WTC11 (cell line): ENCODE results near the gene NFAT5. TPM values are rescaled to one million over a fixed set of nuclear protein-coding genes. Genes with fewer than 3 reads are reported as not detected.
"Not testable (repeated sequence)": the region's sequence is repeated elsewhere in the genome, so short reads cannot be mapped to it uniquely, and the experiment has no call there.

Experiments used
- ATAC-seq: fragments of 200-7000 bp; cut with Tn5 transposase; 2 replicates; pipeline ENCODE4 v1.10.0; 2021; ENCODE audit warnings: mild to moderate bottlenecking, moderate library complexity
- CTCF ChIA-PET: fragments of 300-600 bp; sonication (Branson Sonifier 250); formaldehyde crosslinking; loops from one replicate; lab custom pipeline; 2021; ENCODE audit warnings: antibody characterized with exemption; lab: Charles Lee
- POLR2A ChIA-PET: fragments of 350-600 bp; sonication (Branson Sonifier 250); formaldehyde crosslinking; loops from one replicate; lab custom pipeline; 2021; ENCODE audit warnings: antibody characterized with exemption; lab: Charles Lee
- DNase-seq: peaks from one replicate; pipeline ENCODE4 v3.0.0; 2021; ENCODE audit warnings: low spot score
- H3K27ac Mint-ChIP-seq: 2 replicates; pipeline ENCODE4 v1.8.0; 2021; ENCODE audit warnings: mixed read lengths
- H3K27me3 Mint-ChIP-seq: 2 replicates; pipeline ENCODE4 v1.8.0; 2021; ENCODE audit warnings: low read depth, mild to moderate bottlenecking, moderate library complexity, mixed read lengths
- H3K36me3 Mint-ChIP-seq: 2 replicates; pipeline ENCODE4 v1.8.0; 2021; ENCODE audit warnings: mixed read lengths
- H3K4me1 Mint-ChIP-seq: 2 replicates; pipeline ENCODE4 v1.8.0; 2022; ENCODE audit warnings: mixed read lengths
- H3K4me3 Mint-ChIP-seq: 2 replicates; pipeline ENCODE4 v1.8.0; 2021; ENCODE audit warnings: mild to moderate bottlenecking, moderate library complexity, mixed read lengths
- H3K9me3 Mint-ChIP-seq: 2 replicates; pipeline ENCODE4 v1.8.0; 2021; ENCODE audit warnings: mixed read lengths
- CBFB ChIP-seq: sonication (generic); formaldehyde crosslinking; IDR thresholded peaks from 2 replicates; pipeline ENCODE4 v1.8.1; 2022; ENCODE audit warnings: mild to moderate bottlenecking, low read depth, missing genetic modification reagents
- ESRRA ChIP-seq: sonication (generic); formaldehyde crosslinking; IDR thresholded peaks from 2 replicates; pipeline ENCODE4 v1.8.1; 2022; ENCODE audit warnings: mild to moderate bottlenecking, missing genetic modification reagents, borderline replicate concordance
- GABPB1 ChIP-seq: sonication (generic); formaldehyde crosslinking; IDR thresholded peaks from 2 replicates; pipeline ENCODE4 v1.8.1; 2023; ENCODE audit warnings: mild to moderate bottlenecking, missing genetic modification reagents
- HMGA2 ChIP-seq: fragments of 250-450 bp; sonication (Bioruptor Pico); IDR thresholded peaks from 2 replicates; pipeline ENCODE4 v1.4.0; 2021; ENCODE audit warnings: mild to moderate bottlenecking, moderate library complexity
- IRF2 ChIP-seq: sonication (generic); formaldehyde crosslinking; IDR thresholded peaks from 2 replicates; pipeline ENCODE4 v1.8.0; 2022; ENCODE audit warnings: low read depth, missing genetic modification reagents, borderline replicate concordance
- JUN ChIP-seq: sonication (generic); formaldehyde crosslinking; IDR thresholded peaks from 2 replicates; pipeline ENCODE4 v1.8.0; 2023; ENCODE audit warnings: mild to moderate bottlenecking, missing genetic modification reagents
- MXD4 ChIP-seq: fragments of 250-450 bp; sonication (Bioruptor Pico); IDR thresholded peaks from 2 replicates; pipeline ENCODE4 v1.8.0; 2021; ENCODE audit warnings: mild to moderate bottlenecking, moderate library complexity, borderline replicate concordance
- NR2C2 ChIP-seq: sonication (generic); formaldehyde crosslinking; IDR thresholded peaks from 2 replicates; pipeline ENCODE4 v1.8.0; 2022; ENCODE audit warnings: mild to moderate bottlenecking, missing genetic modification reagents
- TEAD1 ChIP-seq: sonication (generic); formaldehyde crosslinking; IDR thresholded peaks from 2 replicates; pipeline ENCODE4 v1.8.0; 2022; ENCODE audit warnings: mild to moderate bottlenecking, missing genetic modification reagents
- TP53 ChIP-seq: sonication (generic); formaldehyde crosslinking; IDR thresholded peaks from 2 replicates; pipeline ENCODE4 v1.8.1; 2023; ENCODE audit warnings: mild to moderate bottlenecking, missing genetic modification reagents
- ZBTB21 ChIP-seq: sonication (generic); formaldehyde crosslinking; IDR thresholded peaks from 2 replicates; pipeline ENCODE4 v1.8.1; 2023; ENCODE audit warnings: mild to moderate bottlenecking, missing genetic modification reagents, borderline replicate concordance
- ZNF121 ChIP-seq: sonication (generic); formaldehyde crosslinking; IDR thresholded peaks from 2 replicates; pipeline ENCODE4 v1.8.0; 2023; ENCODE audit warnings: missing genetic modification reagents
- ZNF138 ChIP-seq: sonication (generic); formaldehyde crosslinking; conservative IDR thresholded peaks from 2 replicates; pipeline ENCODE4 v1.8.1; 2022; ENCODE audit warnings: mild to moderate bottlenecking, moderate library complexity, missing genetic modification reagents
- ZNF232 ChIP-seq: sonication (generic); formaldehyde crosslinking; IDR thresholded peaks from 2 replicates; pipeline ENCODE4 v1.8.0; 2022; ENCODE audit warnings: mild to moderate bottlenecking, missing genetic modification reagents
- ZNF263 ChIP-seq: sonication (generic); formaldehyde crosslinking; IDR thresholded peaks from 2 replicates; pipeline ENCODE4 v1.8.1; 2022; ENCODE audit warnings: low read depth, mild to moderate bottlenecking, moderate library complexity, missing genetic modification reagents
- ZNF416 ChIP-seq: fragments of 250-450 bp; sonication (Bioruptor Pico); IDR thresholded peaks from 2 replicates; pipeline ENCODE4 v1.9.0; 2021; ENCODE audit warnings: mild to moderate bottlenecking, inconsistent platforms
- total RNA-seq: library from RNA; stranded (reverse); gene quantifications from 3 replicates; pipeline ENCODE4 v1.2.3, GENCODE V29; 2021
- TF ChIP-seq, protein P1 (sequence below): fragments of 250-450 bp; sonication (Bioruptor Pico); IDR thresholded peaks from 2 replicates; pipeline ENCODE4 v1.9.0; 2021; ENCODE audit warnings: mild to moderate bottlenecking, borderline replicate concordance
- TF ChIP-seq, protein P2 (sequence below): sonication (generic); formaldehyde crosslinking; IDR thresholded peaks from 2 replicates; pipeline ENCODE4 v1.8.1; 2022; ENCODE audit warnings: mild to moderate bottlenecking, missing genetic modification reagents, moderate library complexity, borderline replicate concordance
- TF ChIP-seq, protein P3 (sequence below): sonication (generic); formaldehyde crosslinking; IDR thresholded peaks from 2 replicates; pipeline ENCODE4 v1.8.0; 2022; ENCODE audit warnings: mild to moderate bottlenecking, missing genetic modification reagents
- TF ChIP-seq, protein P4 (sequence below): sonication (generic); formaldehyde crosslinking; IDR thresholded peaks from 2 replicates; pipeline ENCODE4 v1.8.0; 2023; ENCODE audit warnings: mild to moderate bottlenecking, missing genetic modification reagents
- TF ChIP-seq, protein P5 (sequence below): sonication (generic); formaldehyde crosslinking; IDR thresholded peaks from 2 replicates; pipeline ENCODE4 v1.8.1; 2022; ENCODE audit warnings: mild to moderate bottlenecking, moderate library complexity, missing genetic modification reagents

Gene NFAT5
- total RNA-seq, 1 experiment from 2014 or later: 23.2 TPM

DNA sequence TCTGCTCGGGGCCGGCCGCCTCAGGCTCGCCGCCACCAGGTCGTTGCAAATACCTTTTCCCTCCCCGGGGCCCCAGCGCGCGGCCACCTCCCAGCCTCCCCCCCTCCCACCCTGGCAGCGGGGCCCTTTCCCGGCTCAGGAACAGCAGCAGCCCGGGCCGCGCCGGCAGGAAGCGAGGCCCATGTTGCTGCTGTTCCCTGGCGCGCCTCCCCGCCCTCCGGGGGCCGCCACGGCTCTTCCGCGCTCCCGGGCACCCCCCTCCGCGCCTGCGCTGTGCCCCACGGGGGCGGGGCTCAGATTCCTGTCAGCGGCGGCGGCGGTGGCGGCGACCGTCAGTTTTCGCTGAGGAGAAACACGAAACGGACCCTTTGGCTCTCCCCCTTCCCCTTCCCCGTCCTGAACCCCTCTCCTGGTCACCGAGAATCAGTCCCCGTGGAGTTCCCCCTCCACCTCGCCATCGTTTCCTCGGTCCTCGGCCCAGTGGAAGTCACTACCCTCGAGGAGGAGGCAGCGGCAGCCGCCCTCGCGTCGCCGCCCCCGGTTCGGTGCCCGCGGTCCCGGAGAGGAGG, at the start of gene NFAT5 (continued):
- TF ChIP-seq, protein P1, sequence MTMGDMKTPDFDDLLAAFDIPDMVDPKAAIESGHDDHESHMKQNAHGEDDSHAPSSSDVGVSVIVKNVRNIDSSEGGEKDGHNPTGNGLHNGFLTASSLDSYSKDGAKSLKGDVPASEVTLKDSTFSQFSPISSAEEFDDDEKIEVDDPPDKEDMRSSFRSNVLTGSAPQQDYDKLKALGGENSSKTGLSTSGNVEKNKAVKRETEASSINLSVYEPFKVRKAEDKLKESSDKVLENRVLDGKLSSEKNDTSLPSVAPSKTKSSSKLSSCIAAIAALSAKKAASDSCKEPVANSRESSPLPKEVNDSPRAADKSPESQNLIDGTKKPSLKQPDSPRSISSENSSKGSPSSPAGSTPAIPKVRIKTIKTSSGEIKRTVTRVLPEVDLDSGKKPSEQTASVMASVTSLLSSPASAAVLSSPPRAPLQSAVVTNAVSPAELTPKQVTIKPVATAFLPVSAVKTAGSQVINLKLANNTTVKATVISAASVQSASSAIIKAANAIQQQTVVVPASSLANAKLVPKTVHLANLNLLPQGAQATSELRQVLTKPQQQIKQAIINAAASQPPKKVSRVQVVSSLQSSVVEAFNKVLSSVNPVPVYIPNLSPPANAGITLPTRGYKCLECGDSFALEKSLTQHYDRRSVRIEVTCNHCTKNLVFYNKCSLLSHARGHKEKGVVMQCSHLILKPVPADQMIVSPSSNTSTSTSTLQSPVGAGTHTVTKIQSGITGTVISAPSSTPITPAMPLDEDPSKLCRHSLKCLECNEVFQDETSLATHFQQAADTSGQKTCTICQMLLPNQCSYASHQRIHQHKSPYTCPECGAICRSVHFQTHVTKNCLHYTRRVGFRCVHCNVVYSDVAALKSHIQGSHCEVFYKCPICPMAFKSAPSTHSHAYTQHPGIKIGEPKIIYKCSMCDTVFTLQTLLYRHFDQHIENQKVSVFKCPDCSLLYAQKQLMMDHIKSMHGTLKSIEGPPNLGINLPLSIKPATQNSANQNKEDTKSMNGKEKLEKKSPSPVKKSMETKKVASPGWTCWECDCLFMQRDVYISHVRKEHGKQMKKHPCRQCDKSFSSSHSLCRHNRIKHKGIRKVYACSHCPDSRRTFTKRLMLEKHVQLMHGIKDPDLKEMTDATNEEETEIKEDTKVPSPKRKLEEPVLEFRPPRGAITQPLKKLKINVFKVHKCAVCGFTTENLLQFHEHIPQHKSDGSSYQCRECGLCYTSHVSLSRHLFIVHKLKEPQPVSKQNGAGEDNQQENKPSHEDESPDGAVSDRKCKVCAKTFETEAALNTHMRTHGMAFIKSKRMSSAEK (CRISPR knock-in tag): no peak
- 0 out of 2 replicates have a peak, but pooled peaks have one; percentile 49 for TF ChIP-seq ZNF416
- TF ChIP-seq ZBTB21 (CRISPR knock-in tag): no peak
- peak; percentile 88 for TF ChIP-seq GABPB1 (CRISPR knock-in tag)
- TF ChIP-seq TEAD1 (CRISPR knock-in tag): peak; percentile 85
- TF ChIP-seq, protein P2, sequence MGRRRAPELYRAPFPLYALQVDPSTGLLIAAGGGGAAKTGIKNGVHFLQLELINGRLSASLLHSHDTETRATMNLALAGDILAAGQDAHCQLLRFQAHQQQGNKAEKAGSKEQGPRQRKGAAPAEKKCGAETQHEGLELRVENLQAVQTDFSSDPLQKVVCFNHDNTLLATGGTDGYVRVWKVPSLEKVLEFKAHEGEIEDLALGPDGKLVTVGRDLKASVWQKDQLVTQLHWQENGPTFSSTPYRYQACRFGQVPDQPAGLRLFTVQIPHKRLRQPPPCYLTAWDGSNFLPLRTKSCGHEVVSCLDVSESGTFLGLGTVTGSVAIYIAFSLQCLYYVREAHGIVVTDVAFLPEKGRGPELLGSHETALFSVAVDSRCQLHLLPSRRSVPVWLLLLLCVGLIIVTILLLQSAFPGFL: no peak; the same call in 1 of the 2 replicates
- TF ChIP-seq HMGA2 (CRISPR knock-in tag): no peak
- TF ChIP-seq ZNF232 (CRISPR knock-in tag): no peak
- TF ChIP-seq, protein P3, sequence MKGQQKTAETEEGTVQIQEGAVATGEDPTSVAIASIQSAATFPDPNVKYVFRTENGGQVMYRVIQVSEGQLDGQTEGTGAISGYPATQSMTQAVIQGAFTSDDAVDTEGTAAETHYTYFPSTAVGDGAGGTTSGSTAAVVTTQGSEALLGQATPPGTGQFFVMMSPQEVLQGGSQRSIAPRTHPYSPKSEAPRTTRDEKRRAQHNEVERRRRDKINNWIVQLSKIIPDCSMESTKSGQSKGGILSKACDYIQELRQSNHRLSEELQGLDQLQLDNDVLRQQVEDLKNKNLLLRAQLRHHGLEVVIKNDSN: peak; percentile 52
- TF ChIP-seq IRF2 (CRISPR knock-in tag): no peak
- TF ChIP-seq ZNF138 (CRISPR knock-in tag): no peak
- no peak for TF ChIP-seq ZNF263
- TF ChIP-seq CBFB (CRISPR knock-in tag): no peak
- no peak for TF ChIP-seq NR2C2 (CRISPR knock-in tag)
- peak; percentile 77; the same call in 1 of the 2 replicates for TF ChIP-seq TP53 (CRISPR knock-in tag)
- no peak for TF ChIP-seq MXD4
- TF ChIP-seq, all 79 proteins: peak for 21

DNA sequence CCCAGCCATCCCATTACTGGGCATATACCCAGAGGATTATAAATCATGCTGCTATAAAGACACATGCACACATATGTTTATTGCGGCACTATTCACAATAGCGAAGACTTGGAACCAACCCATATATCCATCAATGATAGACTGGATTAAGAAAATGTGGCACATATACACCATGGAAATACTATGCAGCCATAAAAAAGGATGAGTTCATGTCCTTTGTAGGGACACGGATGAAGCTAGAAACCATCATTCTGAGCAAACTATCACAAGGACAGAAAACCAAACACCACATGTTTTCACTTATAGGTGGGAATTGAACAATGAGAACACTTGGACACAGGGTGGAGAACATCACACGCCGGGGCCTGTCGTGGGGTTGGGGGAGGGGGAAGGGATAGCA, 47.9 kb upstream of the NFAT5 start:
- H3K9me3 Mint-ChIP-seq: peaks cover 11% of the 10 kb centered on the region
- H3K27me3 Mint-ChIP-seq, ATAC-seq, DNase-seq, H3K4me3 Mint-ChIP-seq, H3K27ac Mint-ChIP-seq, H3K4me1 Mint-ChIP-seq, H3K36me3 Mint-ChIP-seq, POLR2A ChIA-PET, CTCF ChIA-PET: not testable (repeated sequence)

DNA sequence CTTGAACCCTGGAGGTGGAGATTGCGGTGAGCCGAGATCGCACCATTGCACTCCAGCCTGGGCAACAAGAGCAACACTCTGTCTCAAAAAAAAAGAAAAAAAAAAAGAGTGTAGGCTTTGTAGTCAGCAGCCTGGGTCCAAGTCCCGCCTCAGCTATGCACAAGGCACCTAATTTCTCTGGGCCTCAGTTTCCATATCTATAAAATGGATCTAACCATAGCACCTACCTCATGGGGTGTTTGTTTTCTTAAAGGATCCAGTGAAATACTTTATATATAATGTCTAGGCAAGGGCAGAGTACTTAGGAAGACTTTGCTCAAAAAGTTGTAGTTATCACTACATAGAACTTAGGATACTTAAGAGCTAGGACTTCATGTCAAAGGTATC, 45.4 kb upstream of the NFAT5 start:
- H3K27me3 Mint-ChIP-seq: peaks cover 3% of the 10 kb centered on the region
- ATAC-seq (no peak), DNase-seq (no peak)
- H3K27ac Mint-ChIP-seq: no peak overlapping the region
- H3K4me1 Mint-ChIP-seq: peaks cover 8% of the 10 kb centered on the region
- ChIA-PET POLR2A (no interaction called here), CTCF (no interaction called here)
- peaks cover 12% of the 10 kb centered on the region for H3K9me3 Mint-ChIP-seq
- 0 out of 2 replicates have a peak, but pooled peaks cover 2% of the 10 kb centered on the region for H3K36me3 Mint-ChIP-seq
- no peak overlapping the region for H3K4me3 Mint-ChIP-seq
- TF ChIP-seq ESRRA (CRISPR knock-in tag) (no peak), ZNF232 (CRISPR knock-in tag) (no peak), JUN (CRISPR knock-in tag) (no peak), ZNF121 (CRISPR knock-in tag) (no peak)
- TF ChIP-seq, protein P4, sequence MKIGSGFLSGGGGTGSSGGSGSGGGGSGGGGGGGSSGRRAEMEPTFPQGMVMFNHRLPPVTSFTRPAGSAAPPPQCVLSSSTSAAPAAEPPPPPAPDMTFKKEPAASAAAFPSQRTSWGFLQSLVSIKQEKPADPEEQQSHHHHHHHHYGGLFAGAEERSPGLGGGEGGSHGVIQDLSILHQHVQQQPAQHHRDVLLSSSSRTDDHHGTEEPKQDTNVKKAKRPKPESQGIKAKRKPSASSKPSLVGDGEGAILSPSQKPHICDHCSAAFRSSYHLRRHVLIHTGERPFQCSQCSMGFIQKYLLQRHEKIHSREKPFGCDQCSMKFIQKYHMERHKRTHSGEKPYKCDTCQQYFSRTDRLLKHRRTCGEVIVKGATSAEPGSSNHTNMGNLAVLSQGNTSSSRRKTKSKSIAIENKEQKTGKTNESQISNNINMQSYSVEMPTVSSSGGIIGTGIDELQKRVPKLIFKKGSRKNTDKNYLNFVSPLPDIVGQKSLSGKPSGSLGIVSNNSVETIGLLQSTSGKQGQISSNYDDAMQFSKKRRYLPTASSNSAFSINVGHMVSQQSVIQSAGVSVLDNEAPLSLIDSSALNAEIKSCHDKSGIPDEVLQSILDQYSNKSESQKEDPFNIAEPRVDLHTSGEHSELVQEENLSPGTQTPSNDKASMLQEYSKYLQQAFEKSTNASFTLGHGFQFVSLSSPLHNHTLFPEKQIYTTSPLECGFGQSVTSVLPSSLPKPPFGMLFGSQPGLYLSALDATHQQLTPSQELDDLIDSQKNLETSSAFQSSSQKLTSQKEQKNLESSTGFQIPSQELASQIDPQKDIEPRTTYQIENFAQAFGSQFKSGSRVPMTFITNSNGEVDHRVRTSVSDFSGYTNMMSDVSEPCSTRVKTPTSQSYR: no peak
- TF ChIP-seq, protein P5, sequence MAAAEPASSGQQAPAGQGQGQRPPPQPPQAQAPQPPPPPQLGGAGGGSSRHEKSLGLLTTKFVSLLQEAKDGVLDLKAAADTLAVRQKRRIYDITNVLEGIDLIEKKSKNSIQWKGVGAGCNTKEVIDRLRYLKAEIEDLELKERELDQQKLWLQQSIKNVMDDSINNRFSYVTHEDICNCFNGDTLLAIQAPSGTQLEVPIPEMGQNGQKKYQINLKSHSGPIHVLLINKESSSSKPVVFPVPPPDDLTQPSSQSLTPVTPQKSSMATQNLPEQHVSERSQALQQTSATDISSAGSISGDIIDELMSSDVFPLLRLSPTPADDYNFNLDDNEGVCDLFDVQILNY: no peak
